DND-41 (cell line): ENCODE measurements around the gene ST6GALNAC5.
"Not testable (repeated sequence)": the region's sequence is repeated elsewhere in the genome, so short reads cannot be mapped to it uniquely, and the experiment has no call there.

ENCODE experiments used
- ATAC-seq: fragments of 200-7000 bp; cut with Tn5 transposase; 3 replicates; pipeline ENCODE4 v1.9.1; 2021; ENCODE audit warnings: low read depth; ENCODE audit not compliant: insufficient read depth
- DNase-seq: peaks from one replicate; pipeline ENCODE4 v3.0.0-alpha.2; 2020
- H2AFZ ChIP-seq: 2 replicates; pipeline ENCODE4 v1.6.0; 2012; ENCODE audit warnings: low read depth, low read length
- H3K27ac ChIP-seq: 2 replicates; pipeline ENCODE4 v1.5.1; 2012; ENCODE audit warnings: low read length, inconsistent platforms
- H3K27me3 ChIP-seq: fragments of 200-600 bp; sonication (generic); 2 replicates; pipeline ENCODE4 v1.6.0; 2012; ENCODE audit warnings: low read length, mild to moderate bottlenecking, inconsistent platforms; ENCODE audit not compliant: insufficient read depth, poor library complexity
- H3K36me3 ChIP-seq: 2 replicates; pipeline ENCODE4 v1.5.1; 2012; ENCODE audit warnings: low read length, inconsistent platforms; ENCODE audit not compliant: insufficient read depth
- H3K4me1 ChIP-seq: 2 replicates; pipeline ENCODE4 v1.5.1; 2012; ENCODE audit warnings: mild to moderate bottlenecking, low read length; ENCODE audit not compliant: insufficient read depth
- H3K4me2 ChIP-seq: 2 replicates; pipeline ENCODE4 v1.6.0; 2012; ENCODE audit warnings: mild to moderate bottlenecking, moderate library complexity, low read length, inconsistent platforms; ENCODE audit not compliant: insufficient read depth
- H3K4me3 ChIP-seq, 2 experiments: fragments of 200-600 bp in 1 of 2; shearing (Covaris generic) in 1 of 2; 2 replicates each; pipeline ENCODE4 v1.5.1; 2012 to 2016; ENCODE audit warnings: inconsistent platforms in 2 of 2, low read length in 2 of 2, mild to moderate bottlenecking in 2 of 2, low read depth in 1 of 2, moderate library complexity in 1 of 2
- H3K79me2 ChIP-seq: 2 replicates; pipeline ENCODE4 v1.6.0; 2012; ENCODE audit warnings: low read length, inconsistent platforms; ENCODE audit not compliant: insufficient read depth
- H3K9ac ChIP-seq: 2 replicates; pipeline ENCODE4 v1.6.0; 2012; ENCODE audit warnings: low read depth, mild to moderate bottlenecking, inconsistent platforms, low read length, moderate library complexity
- H3K9me3 ChIP-seq: 2 replicates; pipeline ENCODE4 v1.5.1; 2012; ENCODE audit warnings: low read length, moderate library complexity, mild to moderate bottlenecking, inconsistent platforms; ENCODE audit not compliant: insufficient read depth, severe bottlenecking
- H4K20me1 ChIP-seq: 2 replicates; pipeline ENCODE4 v1.6.0; 2012; ENCODE audit warnings: low read length; ENCODE audit not compliant: insufficient read depth
- EZH2 ChIP-seq: IDR thresholded peaks from 3 replicates; pipeline ENCODE4 v1.6.1; 2012; ENCODE audit warnings: borderline replicate concordance, low read depth, mild to moderate bottlenecking, moderate library complexity, low read length, inconsistent platforms; ENCODE audit not compliant: severe bottlenecking
- TF ChIP-seq, protein P1 (sequence below): IDR thresholded peaks from 2 replicates; pipeline ENCODE4 v1.5.1; 2012; ENCODE audit warnings: borderline replicate concordance, low read length, moderate library complexity, mild to moderate bottlenecking; ENCODE audit not compliant: poor library complexity, severe bottlenecking; ENCODE audit errors: extremely low read depth

The ST6GALNAC5 gene

DNA sequence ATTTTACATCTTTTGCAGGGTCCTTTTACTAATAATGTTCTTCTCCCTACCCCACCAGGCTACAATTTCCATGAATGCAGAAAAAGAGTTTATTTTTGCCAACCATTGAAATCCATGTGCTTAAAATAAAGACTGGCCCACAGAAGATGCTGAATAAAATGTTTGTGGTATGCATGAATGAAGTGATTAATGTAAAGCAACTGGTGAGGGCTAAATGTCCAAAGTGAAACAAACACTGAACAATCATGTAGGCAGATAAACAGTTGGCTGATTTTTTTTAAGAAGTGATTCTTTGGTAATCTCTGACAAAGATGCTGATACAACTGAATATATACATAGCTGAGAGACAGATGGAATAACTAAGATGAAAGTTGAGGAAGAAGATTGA is 94.5 kb downstream of the ST6GALNAC5 start:
- no peaks in the 10 kb centered on the region for H3K27me3 ChIP-seq
- H3K4me1 ChIP-seq: no peaks in the 10 kb centered on the region
- H3K4me3 ChIP-seq: no peak overlapping the region
- TF ChIP-seq EZH2: no peak
- TF ChIP-seq, protein P1, sequence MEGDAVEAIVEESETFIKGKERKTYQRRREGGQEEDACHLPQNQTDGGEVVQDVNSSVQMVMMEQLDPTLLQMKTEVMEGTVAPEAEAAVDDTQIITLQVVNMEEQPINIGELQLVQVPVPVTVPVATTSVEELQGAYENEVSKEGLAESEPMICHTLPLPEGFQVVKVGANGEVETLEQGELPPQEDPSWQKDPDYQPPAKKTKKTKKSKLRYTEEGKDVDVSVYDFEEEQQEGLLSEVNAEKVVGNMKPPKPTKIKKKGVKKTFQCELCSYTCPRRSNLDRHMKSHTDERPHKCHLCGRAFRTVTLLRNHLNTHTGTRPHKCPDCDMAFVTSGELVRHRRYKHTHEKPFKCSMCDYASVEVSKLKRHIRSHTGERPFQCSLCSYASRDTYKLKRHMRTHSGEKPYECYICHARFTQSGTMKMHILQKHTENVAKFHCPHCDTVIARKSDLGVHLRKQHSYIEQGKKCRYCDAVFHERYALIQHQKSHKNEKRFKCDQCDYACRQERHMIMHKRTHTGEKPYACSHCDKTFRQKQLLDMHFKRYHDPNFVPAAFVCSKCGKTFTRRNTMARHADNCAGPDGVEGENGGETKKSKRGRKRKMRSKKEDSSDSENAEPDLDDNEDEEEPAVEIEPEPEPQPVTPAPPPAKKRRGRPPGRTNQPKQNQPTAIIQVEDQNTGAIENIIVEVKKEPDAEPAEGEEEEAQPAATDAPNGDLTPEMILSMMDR: no peak
- no peak overlapping the region for H3K27ac ChIP-seq
- H3K4me2 ChIP-seq: no peak overlapping the region
- no peaks in the 10 kb centered on the region for H3K36me3 ChIP-seq
- H3K9ac ChIP-seq: no peak overlapping the region
- no peak overlapping the region for H2AFZ ChIP-seq
- ATAC-seq (no peak), DNase-seq (no peak)
- no peaks in the 10 kb centered on the region for H4K20me1 ChIP-seq
- H3K9me3 ChIP-seq: no peaks in the 10 kb centered on the region
- no peaks in the 10 kb centered on the region for H3K79me2 ChIP-seq

DNA sequence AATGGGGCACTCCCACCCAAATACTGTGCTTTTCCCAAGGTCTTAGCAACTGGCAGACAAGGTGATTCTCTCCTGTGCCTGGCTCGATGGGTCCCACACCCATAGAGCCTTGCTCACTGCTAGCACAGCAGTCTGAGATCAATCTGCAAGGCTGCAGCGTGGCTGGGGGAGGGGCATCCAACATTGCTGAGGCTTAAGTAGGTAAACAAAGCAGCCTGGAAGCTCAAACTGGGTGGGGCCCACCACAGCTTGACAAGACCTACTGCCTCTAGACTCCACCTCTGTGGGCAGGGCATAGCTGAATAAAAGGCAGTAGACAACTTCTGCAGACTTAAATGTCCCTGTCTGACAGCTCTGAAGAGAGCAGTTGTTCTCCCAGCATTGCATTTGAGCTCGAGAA is 114.0 kb downstream of the ST6GALNAC5 start:
- not testable (repeated sequence) for H3K27me3 ChIP-seq, H3K27ac ChIP-seq, H2AFZ ChIP-seq, H3K36me3 ChIP-seq, H3K9ac ChIP-seq, H4K20me1 ChIP-seq, H3K4me3 ChIP-seq, H3K4me2 ChIP-seq, ATAC-seq, H3K9me3 ChIP-seq, H3K4me1 ChIP-seq, DNase-seq, H3K79me2 ChIP-seq

DNA sequence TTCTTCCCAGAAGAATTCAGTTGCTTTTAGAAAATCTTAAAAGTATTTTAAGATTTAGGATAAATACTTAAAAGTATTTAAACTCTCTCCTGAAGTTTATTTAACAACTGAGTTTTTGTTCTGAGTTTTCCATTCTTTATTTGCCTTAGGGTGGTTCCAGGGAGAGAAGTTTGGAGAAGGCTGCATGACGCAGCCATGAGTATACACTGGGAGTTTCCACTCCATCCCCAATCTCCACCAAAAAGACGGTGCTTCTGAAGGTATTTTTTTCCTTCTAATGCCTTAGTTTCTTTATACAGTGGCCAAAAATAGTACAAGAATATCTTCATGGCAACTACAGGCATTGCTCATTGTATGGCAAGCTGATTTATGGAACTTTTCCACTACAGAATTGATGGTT is 122.7 kb downstream of the ST6GALNAC5 start:
- Histone ChIP-seq H3K4me1 (no peaks in the 10 kb centered on the region), H3K9ac (no peak overlapping the region), H3K27ac (no peak overlapping the region), H3K4me2 (no peak overlapping the region), H4K20me1 (no peaks in the 10 kb centered on the region), H3K4me3 (no peak overlapping the region), H2AFZ (no peak overlapping the region), H3K79me2 (no peaks in the 10 kb centered on the region), H3K9me3 (no peaks in the 10 kb centered on the region), H3K36me3 (no peaks in the 10 kb centered on the region), H3K27me3 (peaks cover 2% of the 10 kb centered on the region)
- TF ChIP-seq, protein P1: no peak
- TF ChIP-seq EZH2: no peak
- no peak for DNase-seq
- no peak for ATAC-seq

DNA sequence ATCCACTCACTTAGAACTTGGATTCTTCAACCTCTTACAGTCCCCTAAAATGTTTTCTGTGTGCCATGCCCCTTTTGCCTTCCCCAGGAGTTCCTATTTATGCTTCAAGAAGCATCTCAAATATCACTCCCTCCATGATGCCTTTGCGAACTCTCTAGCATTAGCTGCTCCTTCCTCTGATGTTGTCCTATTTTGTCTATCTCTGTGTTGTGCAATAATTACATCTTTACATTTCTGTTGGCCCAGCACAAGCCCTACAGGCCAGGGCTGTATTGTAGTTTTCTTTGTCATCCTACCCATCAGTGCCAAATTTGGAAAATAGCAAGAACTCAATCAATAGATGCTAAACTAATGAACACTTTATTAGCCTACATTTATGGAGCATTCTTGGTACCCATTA is 125.8 kb downstream of the ST6GALNAC5 start:
- no peaks in the 10 kb centered on the region for H3K4me1 ChIP-seq
- no peak overlapping the region for H3K27ac ChIP-seq
- no peak for TF ChIP-seq EZH2
- TF ChIP-seq, protein P1: no peak
- H3K27me3 ChIP-seq: peaks cover 2% of the 10 kb centered on the region
- no peak for ATAC-seq
- H3K36me3 ChIP-seq: no peaks in the 10 kb centered on the region
- no peak overlapping the region for H3K9ac ChIP-seq
- H4K20me1 ChIP-seq: no peaks in the 10 kb centered on the region
- H2AFZ ChIP-seq: no peak overlapping the region
- no peak overlapping the region for H3K4me2 ChIP-seq
- no peak for DNase-seq
- H3K9me3 ChIP-seq: no peaks in the 10 kb centered on the region
- H3K79me2 ChIP-seq: no peaks in the 10 kb centered on the region
- no peak overlapping the region for H3K4me3 ChIP-seq
